GM19239 (cell line): ENCODE measurements around the gene F2RL2.
A peak's percentile ranks its signal among the peaks of the same experiment; 100 is the strongest.

ENCODE experiments used
- DNase-seq: peaks from one replicate; pipeline ENCODE4 v3.0.0; 2011; ENCODE audit warnings: low spot score; ENCODE audit not compliant: insufficient read length
- FAIRE-seq: peaks from 2 replicates; lab custom pipeline; 2011; peaks lifted over from hg19 to GRCh38; lab: Jason Lieb, UNC

Gene F2RL2, protein sequence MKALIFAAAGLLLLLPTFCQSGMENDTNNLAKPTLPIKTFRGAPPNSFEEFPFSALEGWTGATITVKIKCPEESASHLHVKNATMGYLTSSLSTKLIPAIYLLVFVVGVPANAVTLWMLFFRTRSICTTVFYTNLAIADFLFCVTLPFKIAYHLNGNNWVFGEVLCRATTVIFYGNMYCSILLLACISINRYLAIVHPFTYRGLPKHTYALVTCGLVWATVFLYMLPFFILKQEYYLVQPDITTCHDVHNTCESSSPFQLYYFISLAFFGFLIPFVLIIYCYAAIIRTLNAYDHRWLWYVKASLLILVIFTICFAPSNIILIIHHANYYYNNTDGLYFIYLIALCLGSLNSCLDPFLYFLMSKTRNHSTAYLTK

DNA sequence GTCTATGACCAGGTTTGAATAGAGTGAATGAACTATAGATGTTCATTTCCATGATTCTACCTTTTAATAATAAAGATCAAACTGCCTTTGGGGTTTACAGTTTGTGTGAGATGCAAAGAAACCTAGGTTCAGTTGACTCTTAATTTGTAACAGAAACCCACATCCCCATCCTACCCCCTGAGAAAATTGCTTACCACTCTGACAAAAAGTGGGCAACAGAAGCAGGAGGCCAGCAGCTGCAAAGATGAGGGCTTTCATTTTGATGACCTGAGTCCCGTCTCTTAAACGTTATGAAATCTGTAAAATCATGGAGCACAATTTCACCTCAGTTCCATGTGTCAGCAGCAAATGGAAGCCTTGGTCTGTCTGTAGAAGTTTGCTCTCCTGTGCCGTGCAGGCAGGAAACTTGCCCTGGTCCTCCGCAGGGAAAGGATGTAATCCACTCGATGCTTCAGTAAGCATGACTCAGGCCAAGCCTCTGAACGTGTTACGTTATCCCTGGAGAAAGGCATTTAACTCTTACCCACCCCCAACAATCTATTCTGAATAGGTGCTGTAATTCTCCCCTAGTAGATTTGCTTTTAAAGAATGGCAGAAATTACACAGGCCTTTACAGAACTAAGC, at the start of gene F2RL2:
Gene F2RL2, minus strand, starts transcription at position 431 of the 624 bp plus-strand sequence. Its CDS starts 173 bp downstream, at position 258.
- FAIRE-seq (no peak), DNase-seq (no peak)

DNA sequence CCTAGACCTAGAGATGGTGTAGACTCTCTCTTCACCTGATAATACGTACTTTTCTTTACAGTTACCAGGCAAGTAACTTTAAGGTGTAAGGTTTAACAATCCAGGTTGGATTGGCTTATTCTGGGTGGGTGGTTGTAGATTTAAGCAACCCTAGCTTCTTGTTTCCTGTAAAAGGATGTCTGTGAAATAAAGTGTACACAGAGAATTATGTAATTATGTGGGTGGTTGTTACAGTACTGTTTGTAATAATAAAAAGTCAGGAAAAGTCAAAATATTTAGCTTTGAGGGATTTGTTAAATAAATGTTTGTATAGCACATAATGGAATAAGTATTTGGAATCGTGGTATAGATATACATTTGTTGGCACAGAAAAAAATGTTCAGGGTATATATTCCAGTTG, 49.0 kb upstream of the F2RL2 start:
- FAIRE-seq = no peak

GRCh38 chr5:76670508-76670907, 47.3 kb upstream of the F2RL2 start:
- DNase-seq = no peak
- no peak for FAIRE-seq

More for the DNA sequence above, 49.0 kb upstream of the F2RL2 start:
- no peak for DNase-seq

DNA sequence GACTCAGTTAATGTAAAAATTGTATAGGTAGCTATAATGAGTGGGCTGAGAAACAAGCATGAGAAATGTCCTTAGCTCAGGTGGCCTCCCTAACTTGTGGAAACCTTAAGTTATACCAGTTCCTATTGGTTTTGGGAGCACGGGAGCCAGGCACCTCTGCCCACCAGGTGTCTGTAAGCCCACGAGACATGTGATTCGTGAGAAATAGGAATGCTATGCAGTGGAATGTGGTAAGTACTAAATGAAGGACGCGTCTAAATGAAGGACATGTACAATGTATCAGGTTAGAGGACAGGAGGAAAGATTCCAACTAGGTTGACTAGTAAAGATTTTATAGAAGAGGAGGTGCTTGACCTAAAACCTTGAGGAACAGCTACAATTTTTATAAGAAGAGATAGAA, 46.0 kb upstream of the F2RL2 start:
- FAIRE-seq = no peak
- DNase-seq = no peak

DNA sequence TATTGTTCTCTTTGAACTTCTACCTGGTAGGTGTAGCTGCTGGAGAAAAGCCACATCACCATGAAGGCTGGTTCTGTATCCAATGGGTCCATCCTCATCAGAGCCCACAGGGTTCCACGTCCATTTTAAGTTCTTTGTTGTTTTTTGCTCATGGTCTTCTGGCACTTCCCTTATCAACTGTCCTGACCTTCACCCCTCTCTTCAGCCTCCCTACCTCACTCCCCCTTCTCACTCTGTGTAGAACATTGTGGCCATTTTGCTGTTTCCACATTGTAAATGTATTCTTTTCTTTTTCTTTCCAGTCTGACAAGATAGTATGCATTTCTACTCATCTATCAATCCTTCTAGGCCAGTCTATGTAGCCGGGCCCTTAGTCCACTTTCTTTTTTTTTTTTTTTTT, 44.3 kb upstream of the F2RL2 start:
- DNase-seq (no peak), FAIRE-seq (no peak)

- FAIRE-seq (no peak), DNase-seq (no peak)
Measured at GRCh38 chr5:76664079-76664478, 40.9 kb upstream of the F2RL2 start.

- DNase-seq = no peak
Measured at GRCh38 chr5:76663573-76663972, 40.4 kb upstream of the F2RL2 start.

GRCh38 chr5:76662521-76662920, 39.3 kb upstream of the F2RL2 start:
- DNase-seq = no peak
- FAIRE-seq = no peak

More at GRCh38 chr5:76663573-76663972, 40.4 kb upstream of the F2RL2 start:
- peak; percentile 74 for FAIRE-seq

DNA sequence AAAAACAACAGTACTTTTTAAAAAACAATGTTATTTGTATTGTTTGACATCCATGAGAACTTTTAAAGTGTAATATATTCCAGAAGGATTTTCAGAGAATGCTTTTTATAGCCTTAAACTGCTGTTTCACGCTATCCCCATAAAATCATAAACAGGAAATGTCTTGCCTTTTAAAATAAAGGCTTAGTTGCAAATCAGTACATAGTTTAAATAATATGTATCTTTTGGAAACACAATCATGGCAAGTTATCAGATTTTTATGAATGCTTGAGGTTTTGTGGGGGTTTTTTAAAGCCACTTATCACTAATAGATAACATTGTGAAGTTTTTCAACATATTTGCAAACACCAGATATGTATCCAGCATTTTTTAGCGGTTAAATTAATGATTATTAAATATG, 37.2 kb upstream of the F2RL2 start:
- DNase-seq = no peak
- no peak for FAIRE-seq

DNA sequence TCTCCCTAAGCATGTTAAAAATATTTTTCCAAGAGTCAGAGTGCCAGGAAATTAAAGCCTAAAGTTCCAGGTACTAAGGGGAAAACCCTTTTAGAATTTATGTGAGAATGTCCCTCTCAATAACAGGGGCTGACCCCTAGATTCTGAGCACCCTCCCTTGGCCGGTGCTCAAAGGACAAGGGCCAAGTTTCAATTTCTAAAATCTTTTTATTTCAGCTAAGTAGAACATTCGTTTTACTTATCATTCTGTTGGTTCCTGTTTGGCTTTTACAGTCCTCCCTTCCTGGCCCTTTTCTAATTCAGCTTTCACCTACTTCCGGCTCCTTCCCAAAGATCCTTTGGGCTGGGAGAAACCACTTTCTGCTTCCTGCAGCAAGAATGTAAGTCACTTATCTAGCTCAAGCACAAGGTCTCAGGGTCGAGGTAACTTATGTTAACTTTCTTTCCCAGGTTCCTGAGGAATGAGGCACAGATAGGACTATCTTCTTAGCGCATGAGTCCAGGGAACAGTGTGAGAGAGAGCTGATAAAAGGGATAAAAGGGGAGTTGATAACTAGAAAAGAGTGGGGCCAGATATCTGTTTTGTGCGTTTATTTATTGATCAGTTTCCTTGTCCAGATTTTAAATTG, 34.6 kb upstream of the F2RL2 start:
- DNase-seq (no peak), FAIRE-seq (no peak)

- DNase-seq (no peak), FAIRE-seq (no peak)
Measured at GRCh38 chr5:76657091-76657490, 33.9 kb upstream of the F2RL2 start.

- FAIRE-seq (peak; percentile 55), DNase-seq (no peak)
Measured at GRCh38 chr5:76652809-76653414, 29.7 kb upstream of the F2RL2 start.

- FAIRE-seq (no peak), DNase-seq (no peak)
Measured at GRCh38 chr5:76649140-76649539, 25.9 kb upstream of the F2RL2 start.

- DNase-seq (no peak), FAIRE-seq (no peak)
Measured at GRCh38 chr5:76643371-76643770, 20.2 kb upstream of the F2RL2 start.

DNA sequence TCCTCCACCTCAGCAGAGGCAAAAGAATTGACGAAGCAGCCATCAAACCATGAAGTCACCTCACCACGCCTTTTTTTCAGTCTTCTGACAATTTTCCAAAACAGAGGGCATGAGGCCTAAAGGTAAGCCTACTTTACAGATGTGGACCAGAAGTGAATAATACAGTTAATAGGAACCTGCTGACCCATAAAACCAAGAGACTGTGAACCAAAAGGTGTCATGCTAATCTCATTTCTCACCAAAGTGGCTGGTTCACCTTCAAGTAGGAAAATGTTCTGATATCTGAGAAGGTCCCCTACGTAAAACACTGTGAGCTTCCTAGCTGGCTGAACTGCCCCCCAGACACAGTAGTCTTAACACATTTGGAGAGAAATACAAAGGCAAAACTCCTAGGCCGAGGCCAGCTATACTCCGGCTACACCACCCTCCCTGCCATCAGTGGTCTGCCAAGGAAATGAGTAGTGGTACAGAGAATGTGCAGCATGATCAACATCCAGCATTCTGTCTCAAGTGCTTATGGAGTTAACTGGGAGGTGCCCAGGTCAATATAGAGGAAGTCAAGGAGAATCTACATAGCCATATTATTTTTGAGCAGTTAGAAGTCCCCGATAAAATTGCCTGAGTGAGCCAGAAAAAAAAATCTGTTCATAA, 19.3 kb upstream of the F2RL2 start:
- DNase-seq (no peak), FAIRE-seq (no peak)

- DNase-seq (peak; percentile 27), FAIRE-seq (peak; percentile 84)
Measured at GRCh38 chr5:76641514-76642120, 18.4 kb upstream of the F2RL2 start.

DNA sequence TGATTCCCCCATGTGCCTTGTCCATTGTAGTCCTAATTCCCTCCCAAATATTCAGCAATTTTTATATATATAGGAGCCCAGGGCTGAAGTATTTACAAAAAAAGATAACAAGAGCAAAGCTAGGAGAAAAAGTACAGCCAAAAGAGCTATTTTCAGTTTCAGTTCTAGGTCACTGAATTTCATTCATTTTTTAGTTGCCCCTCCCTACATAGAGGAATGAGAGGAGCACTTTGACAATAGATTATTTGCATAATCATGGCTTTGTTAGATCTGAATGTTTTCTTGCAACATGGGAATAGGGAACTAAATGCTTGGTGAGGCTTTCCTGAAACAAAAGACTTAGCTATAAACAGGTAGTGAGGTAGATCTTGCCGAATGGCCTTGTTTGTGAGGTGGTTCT, 15.3 kb upstream of the F2RL2 start:
- FAIRE-seq (peak; percentile 40), DNase-seq (no peak)

- FAIRE-seq = no peak
Measured at GRCh38 chr5:76637490-76637889, 14.3 kb upstream of the F2RL2 start.

GRCh38 chr5:76634661-76635060, 11.5 kb upstream of the F2RL2 start:
- DNase-seq (no peak), FAIRE-seq (no peak)

More at GRCh38 chr5:76637490-76637889, 14.3 kb upstream of the F2RL2 start:
- no peak for DNase-seq

DNA sequence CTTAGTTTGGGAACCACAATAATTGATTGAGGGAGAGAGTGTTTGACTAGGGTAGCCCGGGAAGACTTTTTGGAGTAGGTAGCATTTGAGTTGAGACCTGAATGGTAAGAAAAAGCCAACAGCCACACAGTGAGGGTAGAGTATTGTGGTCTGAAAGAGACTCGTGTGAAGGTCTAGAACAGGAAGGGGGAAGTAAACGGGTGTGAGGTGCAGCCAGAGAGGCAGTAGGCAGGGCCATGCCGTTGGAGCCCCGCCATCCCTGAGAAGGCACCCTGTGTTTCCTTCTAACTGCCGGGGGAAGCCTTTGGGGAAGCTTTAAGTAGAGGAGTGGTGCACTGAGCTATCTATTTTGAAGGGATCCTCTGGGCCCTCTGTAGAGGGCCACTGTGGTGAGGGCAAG, 3.5 kb upstream of the F2RL2 start:
- no peak for FAIRE-seq
- DNase-seq = no peak
